HG02642 (cell line): ENCODE measurements around the gene TMEM176A.
"Not testable (repeated sequence)": the region's sequence is repeated elsewhere in the genome, so short reads cannot be mapped to it uniquely, and the experiment has no call there.

ENCODE experiments used
- ATAC-seq: cut with Tn5 transposase; IDR thresholded peaks from one replicate; pipeline ENCODE4 v1.9.1; 2021; ENCODE audit warnings: mild to moderate bottlenecking; ENCODE audit not compliant: unreplicated experiment, poor library complexity

The TMEM176A gene, protein sequence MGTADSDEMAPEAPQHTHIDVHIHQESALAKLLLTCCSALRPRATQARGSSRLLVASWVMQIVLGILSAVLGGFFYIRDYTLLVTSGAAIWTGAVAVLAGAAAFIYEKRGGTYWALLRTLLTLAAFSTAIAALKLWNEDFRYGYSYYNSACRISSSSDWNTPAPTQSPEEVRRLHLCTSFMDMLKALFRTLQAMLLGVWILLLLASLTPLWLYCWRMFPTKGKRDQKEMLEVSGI

DNA sequence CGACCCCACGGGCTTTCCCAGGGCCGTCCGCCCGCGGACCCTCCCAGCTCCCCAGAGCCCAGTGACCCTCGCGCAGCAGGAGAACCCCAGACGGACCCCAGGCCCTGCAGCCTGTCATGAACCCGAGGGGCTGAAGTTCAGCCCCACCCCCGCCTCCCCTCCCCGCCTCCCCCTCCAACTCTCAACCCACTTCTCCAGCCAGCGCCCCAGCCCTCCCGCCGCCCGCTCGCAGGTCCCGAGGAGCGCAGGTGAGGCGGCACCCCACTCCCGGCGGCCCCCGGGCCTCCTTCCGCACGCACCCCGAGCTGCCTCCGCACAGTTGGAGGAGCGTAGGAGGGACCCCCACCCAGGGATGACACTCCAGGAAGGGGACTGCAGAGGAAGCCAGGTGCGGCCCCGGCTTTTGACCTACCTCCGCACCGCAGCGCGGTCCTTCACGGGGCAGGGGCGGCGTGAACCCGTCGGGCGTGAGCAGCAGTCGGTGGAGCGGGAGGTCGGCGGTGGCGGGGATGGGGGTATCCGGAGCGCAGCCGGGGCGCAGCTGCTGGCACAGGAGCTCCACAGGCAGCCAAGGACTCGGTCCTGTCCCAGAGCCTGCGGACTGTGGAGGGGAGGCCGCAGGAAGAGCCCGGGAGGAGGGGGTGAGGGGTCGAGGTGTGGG is at the start of gene TMEM176A:
Gene TMEM176A, plus strand, starts transcription at position 189 of the 661 bp plus-strand sequence. CDS start 782 bp downstream, outside the sequence.
- no peak for ATAC-seq

DNA sequence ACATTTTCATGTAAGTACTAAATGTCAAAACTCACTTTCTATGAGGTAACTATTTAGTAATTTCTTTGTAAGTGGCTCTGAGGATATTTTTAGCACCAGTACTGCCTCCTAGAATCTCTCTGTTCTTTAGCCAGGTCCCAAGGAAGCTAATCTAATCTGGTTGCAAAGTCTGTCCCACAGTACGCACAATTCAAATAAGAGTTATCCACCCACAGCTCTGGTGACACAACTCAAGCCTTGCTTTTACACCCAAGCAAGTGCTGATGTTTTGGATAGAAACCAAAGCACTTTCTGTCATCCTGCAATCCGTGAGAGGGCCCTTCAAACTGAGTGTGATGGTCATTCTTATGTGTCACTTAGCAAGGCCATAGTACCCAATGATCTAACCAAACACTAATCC is 48.9 kb upstream of the TMEM176A start:
- ATAC-seq: no peak

DNA sequence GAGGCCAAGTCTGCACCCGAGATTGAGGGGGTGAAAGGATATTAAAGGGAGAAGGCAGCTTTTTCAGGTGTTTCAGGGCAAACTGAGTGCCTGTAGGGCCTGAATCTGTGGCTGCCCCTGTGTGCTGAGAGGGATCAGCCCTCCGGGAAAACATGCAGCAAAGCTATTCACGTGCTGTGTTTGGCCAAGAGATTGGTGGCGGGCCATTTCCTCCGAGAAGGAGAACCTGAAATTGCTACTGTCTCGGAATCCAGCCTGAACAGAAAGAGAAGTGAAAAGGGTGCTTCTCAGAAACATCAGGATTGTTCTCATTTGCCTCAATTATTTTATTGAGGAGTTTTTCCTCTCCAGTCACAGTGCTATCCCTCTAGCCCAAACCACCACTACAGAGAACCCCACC is 47.3 kb upstream of the TMEM176A start:
- no peak for ATAC-seq

DNA sequence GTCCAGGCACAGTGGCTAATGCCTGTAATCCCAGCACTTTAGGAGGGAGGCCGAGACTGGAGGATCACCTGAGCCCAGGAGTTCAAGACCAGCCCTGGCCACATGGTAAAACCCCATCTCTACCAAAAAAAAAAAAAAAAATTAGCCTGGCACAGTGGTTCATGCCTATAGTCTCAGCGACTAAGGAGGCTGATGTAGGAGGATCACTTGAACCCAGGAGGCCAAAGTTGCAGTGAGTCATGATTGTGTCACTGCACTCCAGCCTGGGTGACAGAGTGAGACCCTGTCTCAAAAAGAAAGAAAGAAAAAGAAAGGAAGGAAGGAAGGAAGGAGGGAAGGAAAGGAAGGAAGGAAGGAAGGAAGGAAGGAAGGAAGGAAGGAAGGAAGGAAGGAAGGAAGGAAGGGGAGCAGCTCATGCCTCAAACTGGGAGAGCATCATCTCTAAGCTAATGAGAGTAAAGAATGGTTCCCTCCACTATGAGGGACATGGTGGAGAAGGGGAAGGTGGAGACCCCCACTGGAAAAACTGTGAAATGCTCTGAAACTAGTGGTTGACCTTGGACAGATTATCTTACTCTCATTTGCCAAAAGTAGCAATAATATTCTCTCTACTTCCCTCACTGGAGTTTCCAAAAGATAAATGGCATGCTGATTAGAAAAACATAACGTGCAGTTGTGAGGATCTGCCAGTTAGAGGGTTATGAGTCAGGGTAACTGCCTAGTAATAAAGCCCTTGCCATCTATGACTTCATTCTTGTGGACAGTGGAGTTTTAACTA is 46.6 kb upstream of the TMEM176A start:
- no peak for ATAC-seq

DNA sequence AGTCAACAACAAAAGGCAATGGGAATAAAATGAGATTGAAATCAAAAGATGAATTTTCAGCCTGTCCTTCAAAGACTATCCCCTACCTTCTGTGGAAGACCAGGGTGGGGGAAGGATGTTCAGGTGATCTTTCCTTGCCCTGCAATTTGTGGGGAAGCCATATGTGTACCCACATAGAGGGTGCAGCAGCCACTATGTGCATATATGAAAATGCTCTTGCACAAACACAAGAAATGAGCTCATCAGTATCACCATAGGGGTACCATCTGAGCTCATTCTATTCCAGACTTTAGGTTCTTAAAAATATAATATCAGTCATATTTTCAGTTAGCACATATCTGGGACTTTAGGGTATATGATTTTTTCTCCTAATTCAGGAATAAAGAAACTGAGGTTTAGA is 45.6 kb upstream of the TMEM176A start:
- ATAC-seq: no peak

DNA sequence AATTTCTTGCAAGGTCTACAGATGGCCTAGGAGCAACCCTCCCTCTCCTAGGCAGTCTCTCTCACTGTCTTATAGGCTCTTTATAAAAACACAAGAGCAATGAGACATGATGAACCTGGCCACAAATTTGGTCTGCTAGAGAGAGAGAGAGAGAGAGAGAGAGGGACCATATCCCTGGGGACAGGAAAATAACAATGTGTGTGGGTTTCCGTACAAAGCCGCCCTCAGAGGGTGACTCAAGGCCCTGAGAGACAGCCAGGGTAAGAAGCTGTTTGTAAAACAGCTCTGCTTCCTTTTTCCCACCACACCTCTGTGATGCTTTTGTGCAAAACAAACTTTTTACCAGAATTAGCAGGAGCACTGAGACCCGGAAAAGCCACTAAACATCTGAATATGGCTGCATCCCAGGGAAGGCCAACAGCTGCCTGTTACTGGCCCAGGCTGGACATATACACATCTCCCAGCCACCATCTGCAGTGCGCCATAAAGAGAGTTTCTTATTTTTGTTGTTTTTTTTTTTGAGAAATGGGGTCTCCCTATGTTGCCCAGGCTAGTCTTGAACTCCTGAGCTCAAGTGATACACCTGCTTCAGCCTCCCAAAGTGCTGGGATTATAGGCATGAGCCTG is 45.0 kb upstream of the TMEM176A start:
- peak; percentile 46 for ATAC-seq

DNA sequence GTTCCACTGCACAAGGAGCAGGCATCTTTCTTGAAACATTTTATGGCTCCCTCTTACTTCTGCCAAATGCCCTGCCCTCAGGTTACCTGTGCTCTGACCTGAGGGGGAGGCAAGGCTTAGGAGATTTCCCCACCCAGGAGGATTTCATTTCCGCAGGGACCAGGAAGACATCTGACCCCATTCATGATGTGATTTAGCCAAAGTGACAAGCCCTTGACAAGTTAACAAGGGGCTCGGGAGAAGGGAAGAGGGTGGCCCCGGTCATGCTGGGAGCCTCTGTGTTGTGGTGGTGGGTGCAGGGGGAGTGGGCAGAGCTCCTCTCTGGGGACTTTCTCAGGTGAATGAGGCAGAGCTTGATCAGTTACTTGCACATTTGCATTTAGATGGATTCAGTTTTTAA is 44.4 kb upstream of the TMEM176A start:
- no peak for ATAC-seq

DNA sequence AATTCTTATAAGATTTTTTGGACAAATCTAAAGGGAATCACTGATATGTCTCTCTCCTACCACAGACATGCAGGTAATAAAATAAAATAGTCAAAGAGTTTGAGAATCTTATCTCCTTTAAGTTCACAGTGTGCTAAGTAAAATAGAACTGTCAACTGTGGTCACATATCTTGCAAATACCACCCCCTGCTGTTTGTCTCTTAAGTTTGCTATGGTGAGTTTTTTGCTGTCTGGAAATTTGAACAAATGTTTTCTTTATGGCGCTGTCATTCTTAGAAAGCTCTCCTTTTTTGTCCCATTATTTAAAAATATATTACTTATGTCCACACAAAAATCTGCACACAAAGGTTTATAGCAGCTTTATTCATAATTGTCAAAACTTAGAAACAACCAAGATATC is 43.7 kb upstream of the TMEM176A start:
- no peak for ATAC-seq

DNA sequence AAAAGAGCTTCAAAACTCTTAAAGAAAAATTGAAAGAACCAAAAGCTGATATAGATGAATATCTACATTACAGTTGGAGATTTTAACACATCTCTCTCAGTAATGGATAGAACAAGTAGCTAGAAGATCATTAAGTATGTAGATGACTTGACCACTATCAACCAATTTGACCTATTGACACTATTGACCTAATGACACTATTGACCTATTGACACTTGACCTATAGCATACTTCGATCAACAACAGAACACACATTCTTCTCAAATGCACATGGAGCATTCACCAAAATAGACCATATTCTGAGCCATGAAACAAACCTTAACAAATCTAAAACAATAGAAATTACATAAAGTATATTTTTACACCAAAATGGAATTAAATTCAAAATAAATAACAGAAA is 41.1 kb upstream of the TMEM176A start:
- no peak for ATAC-seq

DNA sequence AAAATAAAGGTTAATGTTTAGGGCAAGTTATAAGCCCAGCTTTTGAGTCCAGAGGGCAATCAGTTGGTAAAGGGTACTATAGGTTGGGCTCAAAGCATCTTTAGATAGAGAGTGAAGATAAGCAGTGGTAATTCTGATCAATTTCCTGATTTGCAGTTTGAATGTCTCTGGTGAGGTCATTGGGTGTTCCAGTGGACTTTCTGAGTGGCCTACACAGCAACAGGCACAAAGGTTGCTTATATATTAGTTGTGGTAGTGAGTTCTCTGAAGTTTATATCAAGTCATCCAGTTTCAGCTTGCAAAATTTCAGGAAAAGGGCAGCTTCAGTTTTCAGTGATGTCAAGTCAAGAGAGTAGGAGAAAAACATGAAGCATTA is 34.2 kb upstream of the TMEM176A start:
- ATAC-seq: no peak

DNA sequence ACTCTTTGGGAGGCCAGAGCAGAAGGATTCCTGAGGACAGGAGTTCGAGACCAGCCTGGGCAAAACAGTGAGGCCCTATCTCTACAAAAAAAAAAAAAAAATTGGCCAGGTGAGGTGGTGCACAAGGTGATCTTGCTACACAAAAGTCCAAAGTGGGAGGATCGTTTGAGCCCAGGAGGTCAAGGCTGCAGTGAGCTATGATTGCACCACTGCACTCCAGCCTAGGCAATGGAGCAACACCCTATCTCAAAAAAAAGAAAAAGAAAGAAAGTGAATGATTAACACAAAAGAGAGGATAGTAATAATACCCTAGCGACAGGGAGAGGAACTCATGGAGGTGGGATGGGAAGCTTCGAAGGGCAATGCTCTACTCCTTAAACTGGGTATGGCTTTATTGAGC is 30.8 kb upstream of the TMEM176A start:
- ATAC-seq: no peak

DNA sequence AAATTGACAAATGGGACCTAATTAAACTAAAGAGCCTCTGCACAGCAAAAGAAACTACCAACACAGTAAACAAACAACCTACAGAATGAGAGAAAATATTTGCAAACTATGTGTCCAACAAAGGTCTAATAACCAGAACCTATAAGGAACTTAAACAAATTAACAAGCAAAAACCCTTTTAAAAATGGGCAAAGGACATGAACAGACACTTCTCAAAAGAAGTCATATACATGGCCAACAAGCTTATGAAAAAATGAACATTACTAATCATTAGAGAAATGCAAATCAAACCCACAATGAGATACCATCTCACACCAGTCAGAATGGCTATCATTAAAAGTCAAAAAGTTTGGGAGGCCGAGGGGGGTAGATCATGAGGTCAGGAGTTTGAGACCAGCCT is 26.4 kb upstream of the TMEM176A start:
- ATAC-seq: not testable (repeated sequence)

DNA sequence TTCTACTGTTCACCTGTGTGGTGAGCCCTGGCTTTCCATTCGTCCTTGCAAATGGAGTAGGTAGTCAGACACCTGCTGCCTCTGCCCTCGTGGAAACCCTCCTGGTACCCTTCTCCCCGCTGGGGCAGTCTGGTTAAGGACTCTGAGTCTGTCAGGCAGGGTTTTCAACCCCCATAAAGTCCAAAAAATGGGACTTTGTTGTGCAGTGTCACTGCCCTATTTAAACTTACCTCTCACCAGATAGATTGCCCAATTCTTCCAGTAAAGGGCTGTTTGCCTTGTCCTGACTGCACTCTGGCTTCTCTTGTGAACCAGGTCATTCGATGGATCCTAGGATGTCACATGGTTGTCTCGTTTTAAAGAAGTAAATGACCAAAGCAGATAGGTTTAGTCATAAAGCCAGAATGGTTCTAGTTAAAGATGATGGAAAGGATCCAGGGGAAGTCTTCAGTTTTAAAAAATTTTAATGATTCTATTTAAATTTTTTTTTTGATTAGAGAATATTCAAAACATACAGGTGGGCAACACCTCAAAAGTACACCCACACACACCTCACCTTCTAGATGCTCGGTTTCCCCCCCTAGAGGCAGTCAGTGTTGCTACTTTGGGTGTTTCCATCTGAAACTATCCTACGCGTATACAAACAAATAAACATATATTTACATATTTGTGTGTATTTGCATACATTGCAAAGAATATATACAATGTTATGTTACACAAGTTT is 22.4 kb upstream of the TMEM176A start:
- ATAC-seq: no peak

DNA sequence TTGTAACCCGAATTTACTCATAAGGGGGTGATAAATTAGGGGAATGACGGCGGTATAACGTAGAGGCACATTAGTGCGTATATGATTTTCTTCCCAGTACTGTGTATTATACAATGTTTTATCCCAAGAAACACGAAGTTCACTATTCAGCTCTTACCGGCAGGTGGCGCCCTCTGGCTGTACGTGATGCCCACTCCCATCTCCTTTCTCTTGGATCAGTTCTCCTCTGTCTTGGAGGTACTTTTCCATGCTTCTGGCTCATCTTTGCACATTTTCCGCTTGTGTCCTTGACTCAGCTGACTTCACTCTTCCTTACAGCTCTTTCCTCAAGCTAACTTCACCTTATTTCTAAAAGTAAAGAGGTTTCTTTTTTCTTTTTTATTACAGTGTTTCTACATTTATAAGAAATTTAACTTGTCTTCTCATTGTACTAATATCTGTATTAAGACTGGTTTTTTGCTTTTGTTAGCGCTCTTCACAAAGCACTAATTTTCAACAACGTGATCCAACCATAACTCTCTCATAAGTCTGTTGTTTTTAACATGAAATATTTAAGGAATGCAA is 21.7 kb upstream of the TMEM176A start:
- ATAC-seq: no peak

DNA sequence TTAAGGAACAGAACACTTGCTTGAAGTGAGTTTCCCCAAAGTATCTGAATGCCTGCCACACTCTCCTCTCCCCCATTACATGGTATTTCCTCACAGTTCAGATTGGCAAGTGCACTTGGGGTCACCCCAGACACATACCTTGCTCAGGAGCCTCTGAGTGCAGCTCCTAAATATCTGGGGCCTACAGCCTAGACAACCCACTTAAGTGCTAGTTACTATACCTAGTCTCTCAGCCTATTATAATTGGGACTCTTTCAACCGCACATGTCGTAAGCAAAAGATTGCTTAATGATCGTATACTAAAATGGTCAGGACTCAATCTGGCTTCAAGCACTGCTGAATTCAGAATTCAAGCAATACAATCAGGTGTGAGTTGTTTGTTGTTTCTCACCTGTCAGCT is 20.3 kb upstream of the TMEM176A start:
- no peak for ATAC-seq

DNA sequence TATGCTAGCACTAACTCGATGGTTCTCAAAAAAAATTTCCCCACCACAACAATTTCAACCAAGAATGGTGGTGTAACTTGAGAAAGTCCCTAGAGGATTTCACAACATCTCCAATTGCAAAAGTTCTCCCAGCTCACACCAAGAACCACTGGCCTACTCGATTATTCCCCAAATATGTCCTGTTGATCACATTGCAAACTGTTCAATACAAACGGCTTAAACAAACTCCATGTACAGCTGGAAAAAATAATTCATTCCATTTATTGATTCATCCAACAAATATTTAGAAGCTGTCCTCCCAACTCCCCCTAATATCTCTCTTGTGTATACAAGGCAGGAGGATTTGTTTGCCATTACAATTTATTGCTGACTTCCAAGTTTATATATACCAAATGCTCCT is 19.5 kb upstream of the TMEM176A start:
- no peak for ATAC-seq

DNA sequence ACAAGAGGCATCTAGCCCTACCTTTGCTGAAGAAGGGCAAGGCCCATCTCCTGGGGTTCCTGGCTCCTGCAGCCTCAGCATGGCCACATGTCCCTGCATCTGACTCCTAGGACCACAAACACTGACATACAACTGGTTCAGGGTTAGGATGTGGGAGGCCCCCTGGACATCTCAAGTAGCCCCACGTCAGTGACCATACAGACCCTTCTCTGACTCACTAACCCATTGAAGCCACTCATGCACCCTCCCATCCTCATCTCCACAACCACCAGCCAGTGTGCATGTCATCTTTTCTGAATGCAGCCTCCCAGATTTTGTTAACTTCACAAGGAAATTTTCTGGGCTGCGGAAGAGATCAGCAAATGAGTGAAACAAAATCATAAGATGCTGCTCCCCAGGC is 18.6 kb upstream of the TMEM176A start:
- ATAC-seq: no peak

DNA sequence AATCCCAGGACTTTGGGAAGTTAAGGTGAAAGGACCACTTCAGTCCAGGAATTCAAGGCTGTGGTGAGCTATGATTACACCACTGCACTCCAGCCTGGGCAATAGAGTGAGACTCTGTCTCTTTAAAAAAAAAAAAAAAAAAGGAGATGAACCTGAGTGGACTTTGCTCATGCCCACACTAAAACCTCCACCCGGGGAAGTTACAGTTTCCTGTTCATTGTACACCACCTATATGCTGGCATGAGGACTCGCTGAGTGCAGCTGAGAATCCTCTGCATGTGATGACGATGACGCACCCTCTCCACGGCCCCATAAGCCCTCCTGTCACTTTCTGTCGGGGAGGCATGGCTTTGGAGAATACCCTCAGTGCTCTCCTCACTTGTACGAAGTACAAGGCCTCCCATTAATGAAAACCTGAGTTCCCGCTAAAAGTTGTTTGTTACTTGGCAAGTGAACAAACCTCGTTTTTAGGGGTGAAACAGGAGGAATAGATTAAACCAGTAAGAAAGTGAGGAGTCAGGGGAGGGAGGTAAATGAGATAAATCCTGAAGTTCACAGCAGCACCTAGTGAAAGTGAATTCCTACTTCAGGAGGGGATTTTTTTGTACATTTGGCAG is 16.3 kb upstream of the TMEM176A start:
- no peak for ATAC-seq

DNA sequence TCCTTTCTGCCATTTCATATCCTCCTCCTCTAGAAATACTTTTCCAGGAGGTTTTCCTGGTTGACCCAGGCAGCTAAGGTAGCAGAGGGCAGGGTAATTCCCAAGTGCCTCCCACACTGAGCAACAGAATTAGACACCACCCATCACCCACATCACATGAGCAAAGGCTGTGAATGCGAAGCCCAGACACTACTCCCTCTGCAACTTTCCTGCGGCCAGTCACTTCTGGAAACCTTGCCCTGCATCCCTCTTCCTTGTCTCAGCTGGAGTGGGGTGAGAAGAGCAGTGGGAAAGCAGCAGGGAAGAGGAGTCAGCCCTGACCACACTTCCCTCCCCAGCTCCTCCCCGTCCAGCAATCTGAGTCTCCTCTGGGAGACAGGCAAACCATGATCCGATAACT is 15.6 kb upstream of the TMEM176A start:
- no peak for ATAC-seq
